NCI-H2107 (cell line): Measurements from ENCODE around the gene PDHA2.
"Not testable (repeated sequence)": the region's sequence is repeated elsewhere in the genome, so short reads cannot be mapped to it uniquely, and the experiment has no call there.

Source experiments
- DNase-seq: peaks from one replicate; lab custom pipeline; 2025; lab: John Stamatoyannopoulos, UW

PDHA2 gene

DNA sequence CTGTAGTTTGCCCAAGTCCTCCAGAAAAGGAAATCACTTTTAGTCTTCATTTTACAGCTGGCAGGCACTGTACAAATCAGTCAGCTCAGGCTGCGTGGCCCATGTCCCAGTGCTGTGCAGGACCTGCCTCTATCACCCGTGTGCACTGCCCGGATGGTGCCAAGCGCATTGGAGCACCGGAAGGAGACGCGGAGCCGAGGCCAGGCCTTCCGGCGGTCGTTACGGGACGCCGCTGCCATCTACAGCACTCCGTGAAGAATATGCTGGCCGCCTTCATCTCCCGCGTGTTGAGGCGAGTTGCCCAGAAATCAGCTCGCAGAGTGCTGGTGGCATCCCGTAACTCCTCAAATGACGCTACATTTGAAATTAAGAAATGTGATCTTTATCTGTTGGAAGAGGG, at the start of gene PDHA2:
TSS of gene PDHA2 (plus strand) at position 203 of the 400 bp plus-strand sequence. CDS start at position 261, 58 bp downstream.
- no peak for DNase-seq

DNA sequence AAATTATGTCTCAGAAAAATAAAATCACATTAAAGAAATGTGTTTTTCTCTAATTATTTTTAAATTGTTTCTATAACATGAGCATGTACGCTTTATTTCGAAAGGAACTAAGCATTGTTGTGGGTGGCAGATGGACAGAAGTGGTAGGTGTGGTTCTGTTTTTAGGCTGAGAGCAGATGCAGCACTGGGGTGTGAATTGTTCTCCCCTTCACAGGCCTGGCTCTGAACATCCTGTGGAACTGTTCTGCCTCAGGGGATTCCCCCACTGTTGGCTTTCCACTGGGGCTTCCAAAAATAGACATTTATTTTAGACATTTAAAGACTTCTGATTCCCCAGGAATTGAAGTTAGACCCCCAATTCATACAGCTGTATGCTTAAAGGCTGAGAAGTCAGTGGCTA, 41.9 kb upstream of the PDHA2 start:
- DNase-seq = no peak

GRCh38 chr4:95798727-95799126, 41.2 kb upstream of the PDHA2 start:
- no peak for DNase-seq

- no peak for DNase-seq
Observed at GRCh38 chr4:95821867-95822266, 18.0 kb upstream of the PDHA2 start.

DNA sequence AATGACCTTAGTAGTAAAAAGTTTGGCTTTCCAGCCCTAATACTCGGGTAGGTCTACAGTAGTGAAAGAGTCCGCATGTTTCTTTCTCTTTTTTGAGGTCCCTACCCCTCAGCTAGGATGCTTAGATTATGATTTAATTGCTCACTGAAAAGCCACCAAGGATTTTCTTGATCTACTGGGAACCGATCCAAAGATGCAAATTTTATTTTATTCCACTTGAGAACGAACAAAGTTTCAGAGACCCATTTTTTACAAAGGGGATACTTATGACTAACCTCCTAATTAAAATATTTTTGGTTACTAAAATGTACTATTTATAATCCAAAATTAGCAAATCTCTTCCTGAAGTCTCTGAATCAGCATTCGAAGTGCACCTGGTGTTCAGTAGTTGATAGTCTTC, 14.3 kb upstream of the PDHA2 start:
- DNase-seq = no peak

- no peak for DNase-seq
Observed at GRCh38 chr4:95830651-95831050, 9.2 kb upstream of the PDHA2 start.

- DNase-seq = no peak
Observed at GRCh38 chr4:95831166-95831565, 8.7 kb upstream of the PDHA2 start.

- no peak for DNase-seq
Observed at GRCh38 chr4:95833711-95834194, 6.1 kb upstream of the PDHA2 start.

GRCh38 chr4:95835672-95836071, 4.2 kb upstream of the PDHA2 start:
- DNase-seq = no peak

- no peak for DNase-seq
Observed at GRCh38 chr4:95838192-95838591, 1.7 kb upstream of the PDHA2 start.

DNA sequence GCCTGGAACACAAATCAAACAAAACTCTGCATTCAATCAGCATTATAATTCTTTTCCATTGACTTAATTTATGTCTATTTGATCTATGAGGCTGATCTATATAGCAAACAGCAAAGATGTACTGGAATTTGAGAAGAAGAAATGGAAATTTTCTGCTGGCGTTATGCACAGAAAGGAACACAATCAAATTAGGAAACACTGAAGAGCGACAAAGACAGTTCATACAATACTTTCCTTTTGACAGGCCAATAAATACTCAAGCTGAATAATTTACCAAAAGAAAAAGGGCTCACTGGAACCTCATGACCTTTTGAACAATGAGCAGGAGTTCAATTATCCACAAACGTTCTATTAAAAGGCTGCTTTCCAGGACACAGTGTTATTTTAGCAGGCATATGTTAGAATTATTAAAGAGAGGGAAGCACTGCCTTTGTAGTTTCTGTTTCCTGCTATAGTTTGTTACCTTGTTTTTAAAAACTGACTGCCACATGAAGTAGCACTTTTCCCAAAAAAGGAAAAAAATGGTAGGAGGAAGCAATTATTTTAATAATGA, 8.1 kb downstream of the PDHA2 start:
- DNase-seq = no peak

DNA sequence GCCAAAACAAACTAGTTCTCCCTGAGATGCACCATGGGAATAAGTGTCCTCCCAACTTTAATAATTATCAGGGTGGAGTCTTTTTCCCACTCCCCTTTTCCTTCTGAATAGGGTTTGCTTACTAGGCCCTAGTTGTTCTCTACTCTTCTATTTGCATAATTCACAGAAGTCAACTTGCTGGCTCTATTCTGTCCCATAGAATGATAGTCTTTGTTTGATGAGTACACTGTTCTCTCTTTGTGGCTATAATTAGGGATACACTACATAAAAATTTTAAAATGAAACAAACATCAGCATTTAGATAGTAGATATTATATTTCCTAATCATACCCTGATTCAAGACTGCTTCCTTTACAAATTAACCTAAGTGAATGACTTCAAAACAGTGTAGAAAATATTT, 10.3 kb downstream of the PDHA2 start:
- no peak for DNase-seq

- no peak for DNase-seq
Observed at GRCh38 chr4:95857761-95858160, 17.9 kb downstream of the PDHA2 start.

- no peak for DNase-seq
Observed at GRCh38 chr4:95867919-95868318, 28.0 kb downstream of the PDHA2 start.

- DNase-seq = not testable (repeated sequence)
Observed at GRCh38 chr4:95869414-95869813, 29.5 kb downstream of the PDHA2 start.

- no peak for DNase-seq
Observed at GRCh38 chr4:95869961-95870500, 30.1 kb downstream of the PDHA2 start.

DNA sequence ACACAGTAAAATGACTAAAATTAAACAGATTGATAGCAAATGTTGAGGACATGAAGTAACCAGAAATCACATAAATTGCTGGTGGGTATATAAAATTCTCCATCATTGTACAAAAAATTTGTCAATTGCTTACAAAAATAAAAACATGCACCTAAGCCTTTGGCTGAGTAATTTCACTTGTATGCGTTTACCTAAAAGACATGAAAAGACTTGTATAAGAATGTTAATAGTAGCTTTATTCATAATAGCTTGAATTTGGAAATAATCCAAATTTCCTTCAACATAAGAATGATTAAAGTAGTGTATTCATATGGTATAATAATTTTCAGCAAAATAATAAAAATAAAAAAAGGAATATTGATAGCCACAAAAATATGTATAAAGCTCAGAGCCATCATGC, 37.7 kb downstream of the PDHA2 start:
- DNase-seq = no peak

- DNase-seq = no peak
Observed at GRCh38 chr4:95887551-95887950, 47.7 kb downstream of the PDHA2 start.

GRCh38 chr4:95889662-95890061, 49.8 kb downstream of the PDHA2 start:
- no peak for DNase-seq
